DMS53 treated with DMSO at 0.1 percent for 48 hours (cell line): ENCODE data around the gene NFYA.
"Not testable (repeated sequence)": the region's sequence is repeated elsewhere in the genome, so short reads cannot be mapped to it uniquely, and the experiment has no call there.

Source experiments
- DNase-seq: peaks from one replicate; lab custom pipeline; 2025; ENCODE audit not compliant: unreplicated experiment; lab: John Stamatoyannopoulos, UW

NFYA gene

GRCh38 chr6:41100871-41101287, 28.1 kb downstream of the NFYA start:
- no peak for DNase-seq

- DNase-seq, result no peak
Measured at GRCh38 chr6:41103847-41104246, 31.1 kb downstream of the NFYA start.

GRCh38 chr6:41111017-41111416, 38.2 kb downstream of the NFYA start:
- DNase-seq, result no peak

GRCh38 chr6:41115027-41115426, 42.3 kb downstream of the NFYA start:
- DNase-seq, result not testable (repeated sequence)

GRCh38 chr6:41119508-41119907, 46.7 kb downstream of the NFYA start:
- no peak for DNase-seq

- no peak for DNase-seq
Measured at GRCh38 chr6:41120058-41120457, 47.3 kb downstream of the NFYA start.

GRCh38 chr6:41122373-41122772, 49.6 kb downstream of the NFYA start:
- peak; percentile 80 for DNase-seq

GRCh38 chr6:41122918-41123317, 50.1 kb downstream of the NFYA start:
- DNase-seq, result peak; percentile 56

- DNase-seq, result no peak
Measured at GRCh38 chr6:41125282-41125681, 52.5 kb downstream of the NFYA start.

- DNase-seq, result no peak
Measured at GRCh38 chr6:41132254-41132653, 59.5 kb downstream of the NFYA start.

GRCh38 chr6:41135062-41135832, 62.5 kb downstream of the NFYA start:
- DNase-seq, result no peak

- DNase-seq, result no peak
Measured at GRCh38 chr6:41136911-41137310, 64.1 kb downstream of the NFYA start.

- DNase-seq, result no peak
Measured at GRCh38 chr6:41147917-41148316, 75.1 kb downstream of the NFYA start.
